GM19468 (cell line): Measurements from ENCODE around the gene ROCK2.
"Not testable (repeated sequence)": the region's sequence is repeated elsewhere in the genome, so short reads cannot be mapped to it uniquely, and the experiment has no call there.

Experiments
- ATAC-seq: cut with Tn5 transposase; IDR thresholded peaks from one replicate; pipeline ENCODE4 v1.9.1; 2021; ENCODE audit warnings: mild to moderate bottlenecking, moderate library complexity, moderate number of reproducible peaks; ENCODE audit not compliant: unreplicated experiment; ENCODE audit errors: extremely low read depth

ROCK2 gene

DNA sequence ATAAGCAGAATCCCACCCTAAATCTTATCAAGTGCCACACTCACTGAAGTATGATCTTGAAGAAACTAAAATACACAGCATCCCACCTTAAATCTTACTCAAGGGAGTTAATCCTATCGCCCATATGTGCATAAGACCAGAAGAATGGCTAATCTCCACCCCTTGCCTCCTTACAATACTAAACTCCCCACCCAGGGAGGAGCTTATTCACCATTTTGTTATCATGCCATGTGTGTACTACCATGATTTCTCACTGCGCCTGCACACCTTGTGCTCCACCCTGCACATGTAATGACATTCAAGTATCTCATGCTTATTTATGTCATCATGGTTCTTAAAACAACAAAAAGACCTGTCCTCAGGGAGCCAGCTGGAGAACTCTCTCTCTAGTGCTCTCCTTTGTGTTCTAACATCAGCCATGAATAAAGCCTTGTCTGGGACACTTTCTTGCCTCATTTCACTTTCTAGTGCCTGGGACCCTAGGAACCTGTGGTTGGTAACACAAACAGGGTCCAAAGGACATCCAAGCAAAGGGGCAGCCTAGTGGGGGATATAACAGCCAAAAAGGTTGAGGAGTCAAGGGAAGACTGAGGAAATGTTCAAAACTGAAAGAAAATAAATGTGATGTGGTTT is 101.8 kb downstream of the ROCK2 start:
- no peak for ATAC-seq

DNA sequence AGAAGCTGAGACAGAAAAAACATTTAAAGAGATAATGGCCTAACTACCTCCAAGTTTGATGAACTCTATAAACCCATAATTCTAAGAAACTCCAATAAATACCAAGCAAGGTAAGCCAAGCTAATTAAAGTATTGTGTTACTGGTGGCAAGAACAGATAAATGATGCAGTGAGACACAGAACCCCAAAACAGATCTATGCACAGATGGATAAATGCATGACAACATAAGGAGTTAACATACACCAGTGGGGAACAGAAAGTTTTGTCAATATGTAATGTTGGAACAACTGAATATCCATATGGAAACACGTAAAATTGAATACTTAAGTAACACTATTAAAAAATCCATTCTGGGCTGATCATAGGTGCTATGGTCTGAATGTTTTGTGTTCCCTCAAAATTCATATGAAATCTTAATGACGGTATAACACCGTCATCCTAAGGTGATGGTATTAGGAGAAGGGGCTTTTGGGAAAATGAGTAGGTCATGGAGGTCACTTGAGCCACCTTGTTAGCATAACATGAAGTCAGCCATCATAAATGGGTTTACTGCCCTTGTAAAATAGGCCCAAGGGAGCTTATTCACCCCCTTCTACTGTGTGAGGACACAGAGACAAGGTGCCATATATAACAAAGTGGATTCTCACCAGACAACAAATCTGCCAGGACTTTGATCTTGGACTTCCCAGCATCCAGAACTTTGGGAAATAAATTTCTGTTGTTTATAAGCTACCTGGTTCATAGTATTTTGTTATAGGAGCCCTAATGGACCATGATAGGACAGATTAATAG is 102.8 kb downstream of the ROCK2 start:
- ATAC-seq, result no peak

DNA sequence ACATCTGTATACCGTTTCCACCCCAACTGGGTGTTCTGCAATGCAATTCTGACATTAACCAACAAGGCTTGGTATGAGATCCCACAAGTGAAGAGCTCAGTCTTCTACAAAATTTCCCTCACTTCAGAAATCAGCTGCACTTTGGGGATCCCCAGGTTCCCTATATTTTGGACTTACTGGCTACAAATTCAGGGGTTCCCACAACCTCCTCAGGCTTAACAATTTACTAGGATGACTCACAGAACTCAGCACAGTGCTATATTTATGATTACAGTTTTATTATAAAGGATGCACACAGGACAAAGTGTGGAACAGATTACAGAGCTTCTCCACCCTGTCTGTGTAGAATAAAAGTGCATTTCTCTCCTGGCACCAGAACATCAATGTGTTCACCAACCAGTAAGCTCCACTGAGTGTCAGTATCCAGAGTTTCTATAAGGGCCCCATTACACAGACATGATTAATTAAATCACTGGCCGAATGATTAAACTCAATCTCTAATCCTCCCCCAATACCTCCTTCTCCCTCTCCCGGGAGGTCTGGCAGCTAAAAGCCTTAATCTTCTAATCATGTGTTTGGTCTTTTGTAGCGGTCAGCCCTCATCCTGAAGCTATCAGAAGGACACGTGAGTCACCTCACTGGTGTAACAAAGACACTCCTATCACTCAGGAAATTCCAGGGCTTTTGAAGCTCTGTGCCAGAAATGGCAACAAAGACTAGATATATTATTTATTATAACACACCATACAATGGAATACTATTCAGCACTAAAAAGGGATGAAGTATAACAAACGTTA is 104.6 kb downstream of the ROCK2 start:
- ATAC-seq, result no peak

DNA sequence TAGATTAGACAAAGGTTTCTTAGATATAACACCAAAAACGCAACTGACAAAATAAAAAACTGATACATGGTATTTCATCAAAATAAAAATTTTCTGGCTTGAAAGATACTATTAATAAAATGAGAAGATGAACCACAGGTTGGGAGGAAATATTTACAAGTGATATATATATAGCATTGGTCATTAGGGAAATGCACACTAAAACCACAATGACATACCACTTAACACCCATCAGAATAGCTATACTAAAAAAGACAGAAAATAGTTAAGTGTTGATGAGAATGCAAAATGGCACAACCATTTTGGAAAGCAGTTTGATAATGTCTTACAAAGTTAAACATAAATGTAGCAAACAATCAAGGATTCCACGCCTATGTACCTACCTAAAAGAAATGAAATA is 105.3 kb downstream of the ROCK2 start:
- no peak for ATAC-seq

DNA sequence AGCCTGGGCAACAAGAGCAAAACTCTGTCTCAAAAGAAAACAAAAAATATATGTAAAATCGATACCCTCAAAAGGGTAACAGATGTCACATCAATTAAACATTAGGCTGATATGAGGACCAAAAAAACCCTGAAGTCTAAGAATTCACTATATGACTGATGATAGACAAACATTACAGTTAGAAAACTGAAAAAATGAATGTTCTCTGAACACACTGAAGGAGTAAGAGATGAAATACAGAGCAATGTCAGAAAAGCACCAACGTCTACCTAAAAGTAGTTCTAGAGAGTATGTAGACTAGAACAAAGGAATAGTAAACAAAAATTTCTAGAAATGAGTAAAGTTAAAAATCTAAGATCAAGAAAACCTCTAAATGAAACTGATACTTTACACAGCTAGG is 107.3 kb downstream of the ROCK2 start:
- ATAC-seq, result no peak

DNA sequence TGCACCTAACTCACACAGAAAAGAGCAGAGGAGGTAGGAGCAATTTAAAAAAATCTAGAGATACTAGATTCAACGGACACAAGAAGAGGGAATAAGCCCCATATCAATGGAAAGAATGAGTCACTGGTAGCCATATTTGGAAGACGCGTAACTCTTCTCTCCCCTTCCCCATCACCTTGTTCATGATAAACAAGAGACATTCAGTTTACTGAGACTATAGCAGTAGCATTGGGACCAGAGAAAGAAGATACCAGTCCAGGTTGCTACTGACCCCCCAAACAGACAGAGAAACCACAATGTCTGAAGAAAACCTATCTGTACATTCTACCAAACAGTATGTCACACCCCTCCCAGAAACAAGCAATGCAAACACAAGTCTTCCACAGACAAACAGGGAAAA is 108.1 kb downstream of the ROCK2 start:
- ATAC-seq, result no peak

DNA sequence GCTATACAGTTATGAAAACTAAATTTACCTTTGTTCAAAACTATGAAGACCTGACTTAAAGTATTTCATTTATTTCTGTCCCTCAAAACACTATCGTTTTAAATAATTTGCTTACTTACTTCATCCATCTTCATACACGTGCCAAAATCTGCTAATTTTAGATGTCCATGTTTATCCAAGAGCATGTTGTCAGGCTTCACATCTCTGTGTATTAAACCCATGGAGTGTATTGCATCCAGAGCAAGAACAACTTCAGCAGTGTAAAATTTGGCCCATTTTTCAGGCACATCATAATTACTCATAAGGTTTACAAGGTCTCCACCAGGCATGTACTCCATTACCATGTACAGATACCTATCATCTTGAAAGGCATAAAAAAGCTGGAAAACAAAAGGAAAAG is 108.9 kb downstream of the ROCK2 start:
- ATAC-seq, result no peak

DNA sequence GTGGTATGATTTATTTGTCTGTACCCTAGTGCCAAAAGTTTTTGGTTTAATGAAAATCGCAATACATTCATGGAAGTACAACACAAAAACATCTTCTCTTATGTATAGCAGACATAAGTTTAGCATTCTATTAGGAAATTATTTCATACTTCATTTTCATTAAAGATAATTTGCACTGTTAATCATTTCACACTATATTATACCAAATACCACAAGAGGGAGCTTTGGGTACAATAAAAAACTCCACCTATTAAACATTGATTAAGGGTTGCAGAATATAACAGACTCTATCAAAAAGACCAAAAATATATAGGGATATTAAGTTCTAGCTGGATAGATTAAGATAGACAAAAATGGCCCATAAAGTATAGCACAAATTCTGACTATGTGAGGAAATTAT is 110.1 kb downstream of the ROCK2 start:
- no peak for ATAC-seq

DNA sequence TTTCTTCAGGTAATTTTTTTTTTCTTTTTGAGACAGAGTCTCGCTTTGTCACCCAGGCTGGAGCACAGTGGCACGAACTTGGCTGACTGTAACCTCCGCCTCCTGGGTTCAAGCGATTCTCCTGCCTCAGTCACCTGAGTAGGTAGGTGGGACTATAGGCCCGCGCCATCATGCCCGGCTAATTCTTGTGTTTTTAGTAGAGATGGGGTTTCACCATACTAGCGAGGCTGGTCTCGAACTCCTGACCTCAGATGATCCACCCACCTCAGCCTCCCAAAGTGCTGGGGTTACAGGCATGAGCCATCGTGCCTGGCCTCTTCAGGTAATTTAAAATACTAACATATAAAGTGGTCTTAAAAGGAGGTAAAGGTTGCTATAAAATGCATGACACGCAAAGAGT is 113.2 kb downstream of the ROCK2 start:
- ATAC-seq, result not testable (repeated sequence)

DNA sequence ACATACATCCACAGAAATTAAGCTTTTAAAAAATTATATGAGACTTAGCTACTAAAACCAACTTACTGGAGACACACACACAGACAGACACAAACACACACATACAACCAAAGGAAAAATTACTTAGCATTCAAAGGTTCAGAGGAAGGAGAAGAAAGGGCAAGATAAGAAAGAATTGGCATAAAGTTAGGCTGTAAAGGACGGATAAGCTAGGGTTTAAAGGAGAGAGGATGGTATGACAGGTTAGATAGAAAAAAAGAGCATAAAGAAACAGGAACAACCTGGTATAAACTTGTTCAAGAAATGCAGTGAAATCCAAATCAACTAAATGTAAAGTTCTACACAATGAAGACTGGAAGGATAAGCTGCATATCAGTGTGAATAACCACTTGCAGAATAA is 115.7 kb downstream of the ROCK2 start:
- ATAC-seq, result no peak

DNA sequence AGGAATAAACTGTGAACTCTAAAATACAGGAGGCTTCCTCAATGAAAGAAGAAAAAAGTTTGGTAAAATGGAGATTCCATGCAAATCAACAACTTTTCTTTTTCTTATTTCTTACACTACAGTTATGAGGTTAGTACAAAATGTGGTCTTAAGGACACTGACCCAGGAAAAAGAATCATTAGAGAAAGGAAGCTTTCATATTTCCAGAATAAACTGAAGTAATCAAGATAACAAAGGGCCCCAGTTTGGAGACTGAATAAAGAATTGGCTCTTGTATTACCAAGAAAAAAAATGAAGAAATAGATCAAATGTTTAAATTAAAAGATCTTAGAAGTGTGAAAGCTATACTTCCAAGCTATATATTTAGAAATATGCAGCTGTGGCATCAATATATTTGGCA is 116.8 kb downstream of the ROCK2 start:
- ATAC-seq, result no peak

DNA sequence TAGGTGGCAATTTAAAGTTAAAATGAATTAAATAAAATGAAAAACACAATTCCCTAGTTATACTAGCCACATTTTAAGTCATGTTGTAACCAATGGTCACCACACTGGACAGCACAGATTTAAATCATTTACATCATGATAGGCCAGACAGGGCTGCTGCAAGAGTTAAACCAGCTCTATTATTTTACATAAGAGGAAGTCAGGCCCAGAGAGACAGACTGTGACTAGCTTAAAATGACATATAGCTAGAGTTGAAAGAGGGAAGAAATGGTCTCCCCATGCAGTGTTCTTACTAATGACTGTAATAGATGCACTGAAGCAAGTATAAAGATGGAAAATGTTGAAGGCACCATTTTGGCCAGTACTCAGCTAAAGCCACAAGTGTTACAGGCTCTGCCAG is 119.5 kb downstream of the ROCK2 start:
- no peak for ATAC-seq

DNA sequence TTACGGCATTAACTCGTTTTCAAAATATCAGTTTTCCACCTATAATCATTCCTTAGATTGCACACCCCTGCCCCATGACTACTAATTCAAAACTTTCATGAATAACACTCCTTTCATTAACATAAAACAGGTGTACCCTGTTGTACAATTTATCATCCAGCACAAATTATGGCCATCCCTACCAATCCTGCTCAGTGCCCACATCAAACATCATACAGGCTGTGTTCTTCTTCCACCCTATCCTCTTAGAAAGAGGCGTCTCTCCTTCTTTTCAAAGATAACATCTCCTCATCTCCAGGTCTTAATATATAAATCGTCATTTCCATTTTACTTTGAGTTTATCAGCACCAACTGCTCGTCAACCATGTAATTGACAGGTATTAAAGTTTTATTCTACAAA is 121.6 kb downstream of the ROCK2 start:
- ATAC-seq, result no peak

DNA sequence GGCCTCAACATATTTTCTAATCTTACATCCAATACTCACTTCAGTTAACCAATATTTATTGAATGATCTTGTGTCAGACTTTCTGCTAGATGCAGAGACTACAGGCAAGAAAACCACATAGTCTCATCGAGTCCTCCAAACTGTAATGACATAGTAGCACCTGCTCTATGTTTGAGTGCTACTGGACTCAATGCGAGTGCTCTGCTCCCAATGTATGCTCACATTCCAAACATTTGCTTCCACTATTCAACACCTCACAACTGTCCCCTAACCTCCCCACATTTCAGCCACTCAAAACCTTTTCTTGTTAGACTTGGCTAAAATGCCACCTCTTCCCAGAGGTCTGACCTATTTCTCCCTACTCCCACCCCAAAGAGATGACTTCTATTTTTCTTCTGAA is 124.0 kb downstream of the ROCK2 start:
- ATAC-seq, result no peak

DNA sequence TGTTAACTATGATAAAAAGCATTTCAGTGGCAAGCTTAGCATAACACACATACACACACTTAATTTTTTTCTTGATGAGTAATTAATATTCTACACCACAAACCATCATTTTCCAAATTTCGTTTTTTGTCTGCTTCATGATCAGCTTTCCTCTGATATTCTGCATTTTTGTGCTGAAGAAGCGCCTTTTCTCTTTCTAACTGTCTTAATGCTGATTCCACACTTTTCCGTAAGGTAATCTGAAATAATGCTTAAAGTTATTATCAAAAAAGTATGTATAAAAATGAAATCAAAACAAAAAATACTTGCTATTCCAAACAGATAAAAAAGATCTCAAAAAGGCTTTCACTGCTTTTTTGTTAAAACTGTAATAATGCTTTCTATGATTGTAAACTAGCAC is 129.0 kb downstream of the ROCK2 start:
- ATAC-seq, result no peak

DNA sequence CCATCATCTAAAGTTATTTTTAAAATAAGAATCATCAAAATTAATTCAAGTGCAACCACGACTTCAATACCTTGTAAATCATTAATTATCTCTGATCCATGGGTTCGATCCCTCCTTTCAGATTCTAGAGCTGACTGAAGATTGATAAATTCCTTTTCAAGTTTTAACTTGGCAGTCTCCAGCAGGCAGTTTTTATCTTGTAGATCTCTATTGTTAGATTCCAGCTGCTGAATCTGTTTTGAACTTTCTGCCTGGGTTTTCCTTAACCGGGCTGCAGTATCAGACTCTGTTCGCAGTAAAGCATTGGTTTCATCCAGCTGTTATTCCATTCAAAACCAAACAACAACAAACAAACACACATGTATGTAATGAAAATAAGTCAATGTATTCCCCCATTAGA is 129.7 kb downstream of the ROCK2 start:
- no peak for ATAC-seq

DNA sequence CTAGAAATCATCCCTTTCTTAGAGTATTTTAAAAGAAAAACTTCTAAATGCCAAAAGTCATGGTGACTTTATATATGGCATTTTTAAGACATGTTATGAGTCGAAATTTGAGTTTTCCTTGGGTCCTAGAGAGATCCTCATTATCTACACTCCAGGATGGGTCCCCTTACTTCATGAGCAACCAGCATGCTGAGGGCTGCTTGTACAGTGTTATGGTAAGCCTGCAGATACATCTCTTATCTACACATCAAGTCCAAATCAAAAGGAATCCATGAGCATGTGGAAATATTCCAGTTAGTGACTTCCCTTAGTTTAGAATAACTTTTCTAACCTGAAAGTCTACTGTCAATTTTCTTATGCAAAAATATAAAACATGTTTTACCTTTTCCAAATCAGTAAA is 130.5 kb downstream of the ROCK2 start:
- ATAC-seq, result no peak

DNA sequence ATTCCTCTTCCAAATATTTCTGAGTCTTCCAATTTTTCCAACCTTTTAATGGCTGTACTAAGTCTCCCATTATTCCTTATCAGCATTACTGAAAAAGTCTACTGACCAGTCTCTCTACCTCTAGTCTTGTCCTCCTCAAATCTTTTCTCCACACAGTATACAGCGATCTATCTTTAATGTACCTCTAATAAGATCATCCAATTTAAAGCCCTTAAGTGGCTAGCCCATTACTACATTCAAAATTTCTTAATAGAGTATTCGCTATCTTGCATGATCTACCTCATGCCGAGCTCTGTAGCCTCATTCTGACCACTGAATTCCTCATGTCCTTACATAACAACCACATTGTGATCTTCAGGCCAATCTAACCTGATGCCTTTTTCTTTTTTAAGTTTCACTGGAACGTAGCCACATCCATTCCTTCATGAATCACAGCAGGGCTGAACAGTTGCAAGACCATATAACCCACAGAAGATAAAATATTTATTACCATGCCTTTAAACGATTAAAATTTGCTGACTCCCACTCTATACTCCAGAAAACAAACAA is 131.3 kb downstream of the ROCK2 start:
- no peak for ATAC-seq

DNA sequence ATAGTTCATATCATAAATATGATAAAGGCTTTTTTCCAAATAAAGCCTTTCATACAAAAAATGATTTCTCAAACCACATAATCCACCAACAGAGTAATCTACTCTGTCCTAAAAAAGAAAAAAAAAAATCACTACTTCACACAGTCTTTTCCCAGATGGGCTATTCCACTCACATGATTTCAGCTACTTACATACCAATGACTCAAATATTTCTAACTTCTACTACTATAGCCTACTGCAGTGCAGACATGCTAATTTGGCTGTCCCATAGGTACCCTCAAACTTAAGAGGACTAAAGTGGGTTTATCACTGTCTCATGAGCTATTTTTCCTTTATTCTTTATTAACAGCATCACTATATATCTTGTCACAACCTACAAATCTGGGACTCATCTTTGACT is 131.8 kb downstream of the ROCK2 start:
- ATAC-seq, result no peak

DNA sequence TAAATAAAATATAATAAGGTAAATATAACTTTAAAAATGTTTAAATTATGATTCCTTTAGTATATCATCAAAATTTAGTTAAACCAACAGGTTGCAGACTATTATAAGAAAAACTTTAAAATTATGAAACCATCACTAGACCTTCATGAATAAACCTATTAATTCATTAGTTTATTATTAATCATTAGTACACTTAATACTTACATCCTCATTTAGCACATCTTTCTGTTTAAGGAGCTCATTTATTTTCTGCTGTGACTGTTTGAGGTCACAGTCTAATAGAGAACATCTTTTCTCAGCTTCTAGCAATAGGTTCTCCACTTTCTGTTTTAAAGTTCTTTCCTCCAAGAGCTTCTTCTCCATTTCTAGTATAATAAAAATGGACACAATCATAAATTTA is 136.4 kb downstream of the ROCK2 start:
- no peak for ATAC-seq

DNA sequence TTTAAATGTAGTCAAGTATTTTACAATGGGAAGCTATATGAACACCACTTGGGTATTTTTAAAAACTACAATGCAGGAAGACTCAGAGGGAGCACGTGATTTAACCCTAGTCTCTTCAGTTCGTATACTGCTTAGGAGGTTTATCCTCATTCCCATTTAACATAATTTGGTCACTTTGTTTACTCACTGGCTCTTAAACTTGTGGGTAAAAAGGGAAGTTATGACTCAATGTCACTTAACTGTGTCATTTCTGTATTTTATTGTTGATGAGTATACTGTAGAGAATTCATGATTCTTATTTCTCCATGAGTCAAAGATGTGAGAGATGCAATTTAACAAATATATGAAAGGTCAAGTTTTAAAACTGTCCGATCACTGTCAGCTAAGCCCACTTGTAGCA is 141.0 kb downstream of the ROCK2 start:
- no peak for ATAC-seq
